Astrocyte (in vitro differentiated cells and primary cell): ENCODE results near the gene ADORA1. TPM values are rescaled to one million over a fixed set of nuclear protein-coding genes. Genes with fewer than 3 reads are reported as not detected.

Source experiments
- DNase-seq: peaks from one replicate; pipeline ENCODE4 v3.0.0-alpha.2; 2010; ENCODE audit warnings: low read depth
- FAIRE-seq: peaks from 2 replicates; lab custom pipeline; 2011; peaks lifted over from hg19 to GRCh38; lab: Jason Lieb, UNC
- H2AFZ ChIP-seq: 2 replicates; pipeline ENCODE4 v1.6.0; 2012; ENCODE audit warnings: low read depth, low read length, inconsistent platforms
- H3K27ac ChIP-seq: 2 replicates; pipeline ENCODE4 v1.5.1; 2011; ENCODE audit warnings: low read depth, low read length, inconsistent platforms
- H3K27me3 ChIP-seq: 2 replicates; pipeline ENCODE4 v1.6.0; 2011; ENCODE audit warnings: low read length, inconsistent platforms; ENCODE audit not compliant: insufficient read depth
- H3K36me3 ChIP-seq: 2 replicates; pipeline ENCODE4 v1.5.1; 2011; ENCODE audit warnings: low read length, inconsistent platforms; ENCODE audit not compliant: insufficient read depth
- H3K4me1 ChIP-seq: 2 replicates; pipeline ENCODE4 v1.5.1; 2011; ENCODE audit warnings: low read length, inconsistent platforms; ENCODE audit not compliant: insufficient read depth
- H3K4me2 ChIP-seq: 2 replicates; pipeline ENCODE4 v1.6.0; 2012; ENCODE audit warnings: low read length, inconsistent platforms
- H3K4me3 ChIP-seq: 2 replicates; pipeline ENCODE4 v1.5.1; 2011; ENCODE audit warnings: low read depth, mild to moderate bottlenecking, low read length, inconsistent platforms; ENCODE audit not compliant: insufficient read depth
- H3K79me2 ChIP-seq: 2 replicates; pipeline ENCODE4 v1.6.0; 2012; ENCODE audit warnings: mild to moderate bottlenecking, low read length, inconsistent platforms; ENCODE audit not compliant: insufficient read depth
- H3K9ac ChIP-seq: 2 replicates; pipeline ENCODE4 v1.6.0; 2012; ENCODE audit warnings: mild to moderate bottlenecking, low read length, inconsistent platforms
- H3K9me3 ChIP-seq: 2 replicates; pipeline ENCODE4 v1.5.1; 2012; ENCODE audit warnings: low read depth, mild to moderate bottlenecking, low read length, inconsistent platforms; ENCODE audit not compliant: insufficient read depth
- H4K20me1 ChIP-seq: 2 replicates; pipeline ENCODE4 v1.6.0; 2012; ENCODE audit warnings: low read length, inconsistent platforms; ENCODE audit not compliant: insufficient read depth
- H3K27ac Mint-ChIP-seq: one replicate; pipeline ENCODE4 v1.8.0; 2021; ENCODE audit warnings: mild to moderate bottlenecking, mixed read lengths; ENCODE audit not compliant: unreplicated experiment
- H3K27me3 Mint-ChIP-seq: one replicate; pipeline ENCODE4 v1.8.0; 2021; ENCODE audit warnings: low read depth, mixed read lengths; ENCODE audit not compliant: unreplicated experiment
- H3K36me3 Mint-ChIP-seq: one replicate; pipeline ENCODE4 v1.8.0; 2021; ENCODE audit warnings: low read depth, mixed read lengths; ENCODE audit not compliant: unreplicated experiment
- H3K4me1 Mint-ChIP-seq: one replicate; pipeline ENCODE4 v1.8.0; 2021; ENCODE audit warnings: low read depth, mixed read lengths; ENCODE audit not compliant: unreplicated experiment
- H3K4me3 Mint-ChIP-seq: one replicate; pipeline ENCODE4 v1.8.0; 2021; ENCODE audit warnings: mild to moderate bottlenecking, moderate library complexity, mixed read lengths; ENCODE audit not compliant: unreplicated experiment
- H3K9me3 Mint-ChIP-seq: one replicate; pipeline ENCODE4 v1.8.0; 2021; ENCODE audit warnings: mild to moderate bottlenecking, mixed read lengths; ENCODE audit not compliant: unreplicated experiment
- CTCF ChIP-seq: IDR thresholded peaks from 2 replicates; pipeline ENCODE4 v1.5.1; 2011; ENCODE audit warnings: low read depth, mild to moderate bottlenecking, inconsistent platforms, low read length, moderate library complexity; ENCODE audit not compliant: insufficient read depth
- EZH2 ChIP-seq: IDR thresholded peaks from 2 replicates; pipeline ENCODE4 v1.6.1; 2012; ENCODE audit warnings: mild to moderate bottlenecking, low read length, inconsistent platforms; ENCODE audit not compliant: insufficient read depth
- total RNA-seq: library from RNA; stranded (reverse); gene quantifications from 2 replicates; pipeline ENCODE4 v1.2.1, GENCODE V29; 2021

ADORA1 gene
- total RNA-seq, 1 donor from 2014 or later: 5.7 TPM

- H3K4me3 ChIP-seq: no peak overlapping the region
- H3K27ac ChIP-seq: no peak overlapping the region
- H4K20me1 ChIP-seq: no peaks in the 10 kb centered on the region
- TF ChIP-seq CTCF: no peak
- no peak for TF ChIP-seq EZH2
- H3K4me2 ChIP-seq: no peak overlapping the region
- DNase-seq (no peak), FAIRE-seq (no peak)
- no peaks in the 10 kb centered on the region for H3K36me3 ChIP-seq
- Mint-ChIP-seq H3K27ac (no peak overlapping the region), H3K9me3 (no peaks in the 10 kb centered on the region), H3K4me1 (peaks cover 46% of the 10 kb centered on the region), H3K4me3 (no peak overlapping the region), H3K36me3 (peaks cover 4% of the 10 kb centered on the region), H3K27me3 (peaks cover 9% of the 10 kb centered on the region)
- H3K9ac ChIP-seq: no peak overlapping the region
- H2AFZ ChIP-seq: no peak overlapping the region
- H3K79me2 ChIP-seq: no peaks in the 10 kb centered on the region
- no peaks in the 10 kb centered on the region for H3K9me3 ChIP-seq
- H3K4me1 ChIP-seq: peaks cover 36% of the 10 kb centered on the region
- no peaks in the 10 kb centered on the region for H3K27me3 ChIP-seq
Observed at GRCh38 chr1:203150511-203151297, 23.2 kb downstream of the ADORA1 start.

- no peak overlapping the region for H2AFZ ChIP-seq
- no peak overlapping the region for H3K27ac Mint-ChIP-seq
- H3K36me3 Mint-ChIP-seq: peaks cover 7% of the 10 kb centered on the region
- H3K4me1 ChIP-seq: peaks cover 36% of the 10 kb centered on the region
- no peak for DNase-seq
- peak overlapping the region; percentile 61 for H3K27ac ChIP-seq
- peaks cover 43% of the 10 kb centered on the region for H3K4me1 Mint-ChIP-seq
- H3K4me2 ChIP-seq: peak overlapping the region; percentile 53
- H3K79me2 ChIP-seq: no peaks in the 10 kb centered on the region
- H3K4me3 Mint-ChIP-seq: peak overlapping the region; percentile 51
- H3K4me3 ChIP-seq: no peak overlapping the region
- H3K9me3 Mint-ChIP-seq: no peaks in the 10 kb centered on the region
- H3K27me3 Mint-ChIP-seq: peaks cover 9% of the 10 kb centered on the region
- H3K9ac ChIP-seq: peak overlapping the region; percentile 20
- no peaks in the 10 kb centered on the region for H3K36me3 ChIP-seq
- no peak for TF ChIP-seq EZH2
- TF ChIP-seq CTCF: no peak
- no peaks in the 10 kb centered on the region for H3K9me3 ChIP-seq
- no peaks in the 10 kb centered on the region for H4K20me1 ChIP-seq
- H3K27me3 ChIP-seq: no peaks in the 10 kb centered on the region
- FAIRE-seq: no peak
Observed at GRCh38 chr1:203151362-203152157, 24.0 kb downstream of the ADORA1 start.
